Measurements from ENCODE around the gene DUSP14. TPM values are rescaled to one million over a fixed set of nuclear protein-coding genes. Genes with fewer than 3 reads are reported as not detected.

DUSP14 gene
- total and polyA plus RNA-seq, 2 experiments from 2014 or later, result 36.7 to 38.7 TPM

DNA sequence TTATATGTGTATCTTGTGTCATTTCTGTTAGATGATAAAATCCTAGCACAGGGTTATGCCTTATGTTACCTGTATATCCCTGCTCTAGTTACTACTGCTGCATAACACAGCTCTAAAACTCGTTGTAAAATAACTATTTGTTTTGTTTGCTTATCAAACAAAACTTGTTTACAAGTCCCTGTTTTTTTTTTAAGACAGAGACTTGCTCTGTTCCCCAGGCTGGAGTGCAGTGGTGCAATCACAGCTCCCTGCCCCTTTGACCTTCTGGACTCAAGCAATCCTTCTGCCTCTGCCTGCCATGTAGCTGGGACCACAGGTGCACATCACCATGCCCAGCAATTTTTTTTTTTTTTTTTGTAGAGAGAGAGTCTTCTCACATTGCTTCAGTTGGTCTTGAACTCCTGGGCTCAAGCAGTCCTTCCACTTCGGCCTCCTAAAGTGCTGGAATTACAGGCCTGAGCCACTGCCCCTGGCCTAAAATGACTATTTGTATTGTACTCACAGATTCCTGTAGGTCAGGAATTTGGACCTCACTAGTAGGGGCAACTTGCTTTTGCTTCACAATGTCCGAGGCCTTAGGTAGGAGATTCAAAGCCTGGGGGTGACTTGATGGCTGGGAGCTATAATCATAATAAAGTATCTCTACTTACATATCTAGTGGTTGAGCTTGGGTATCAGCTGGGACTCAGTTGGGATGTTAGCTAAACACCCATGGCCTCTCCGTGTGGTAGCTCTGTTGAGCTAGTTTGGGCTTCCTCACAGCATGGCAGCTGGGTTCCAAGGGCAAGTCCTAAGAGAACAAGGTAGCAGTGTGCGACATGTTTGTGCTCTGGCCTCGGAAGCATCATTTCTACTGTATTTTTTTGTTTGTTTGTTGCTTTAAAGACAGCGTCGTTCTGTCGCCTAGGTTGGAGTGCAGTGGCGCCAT is 12.6 kb downstream of the DUSP14 start (continued):
- TF ChIP-seq, protein P1, sequence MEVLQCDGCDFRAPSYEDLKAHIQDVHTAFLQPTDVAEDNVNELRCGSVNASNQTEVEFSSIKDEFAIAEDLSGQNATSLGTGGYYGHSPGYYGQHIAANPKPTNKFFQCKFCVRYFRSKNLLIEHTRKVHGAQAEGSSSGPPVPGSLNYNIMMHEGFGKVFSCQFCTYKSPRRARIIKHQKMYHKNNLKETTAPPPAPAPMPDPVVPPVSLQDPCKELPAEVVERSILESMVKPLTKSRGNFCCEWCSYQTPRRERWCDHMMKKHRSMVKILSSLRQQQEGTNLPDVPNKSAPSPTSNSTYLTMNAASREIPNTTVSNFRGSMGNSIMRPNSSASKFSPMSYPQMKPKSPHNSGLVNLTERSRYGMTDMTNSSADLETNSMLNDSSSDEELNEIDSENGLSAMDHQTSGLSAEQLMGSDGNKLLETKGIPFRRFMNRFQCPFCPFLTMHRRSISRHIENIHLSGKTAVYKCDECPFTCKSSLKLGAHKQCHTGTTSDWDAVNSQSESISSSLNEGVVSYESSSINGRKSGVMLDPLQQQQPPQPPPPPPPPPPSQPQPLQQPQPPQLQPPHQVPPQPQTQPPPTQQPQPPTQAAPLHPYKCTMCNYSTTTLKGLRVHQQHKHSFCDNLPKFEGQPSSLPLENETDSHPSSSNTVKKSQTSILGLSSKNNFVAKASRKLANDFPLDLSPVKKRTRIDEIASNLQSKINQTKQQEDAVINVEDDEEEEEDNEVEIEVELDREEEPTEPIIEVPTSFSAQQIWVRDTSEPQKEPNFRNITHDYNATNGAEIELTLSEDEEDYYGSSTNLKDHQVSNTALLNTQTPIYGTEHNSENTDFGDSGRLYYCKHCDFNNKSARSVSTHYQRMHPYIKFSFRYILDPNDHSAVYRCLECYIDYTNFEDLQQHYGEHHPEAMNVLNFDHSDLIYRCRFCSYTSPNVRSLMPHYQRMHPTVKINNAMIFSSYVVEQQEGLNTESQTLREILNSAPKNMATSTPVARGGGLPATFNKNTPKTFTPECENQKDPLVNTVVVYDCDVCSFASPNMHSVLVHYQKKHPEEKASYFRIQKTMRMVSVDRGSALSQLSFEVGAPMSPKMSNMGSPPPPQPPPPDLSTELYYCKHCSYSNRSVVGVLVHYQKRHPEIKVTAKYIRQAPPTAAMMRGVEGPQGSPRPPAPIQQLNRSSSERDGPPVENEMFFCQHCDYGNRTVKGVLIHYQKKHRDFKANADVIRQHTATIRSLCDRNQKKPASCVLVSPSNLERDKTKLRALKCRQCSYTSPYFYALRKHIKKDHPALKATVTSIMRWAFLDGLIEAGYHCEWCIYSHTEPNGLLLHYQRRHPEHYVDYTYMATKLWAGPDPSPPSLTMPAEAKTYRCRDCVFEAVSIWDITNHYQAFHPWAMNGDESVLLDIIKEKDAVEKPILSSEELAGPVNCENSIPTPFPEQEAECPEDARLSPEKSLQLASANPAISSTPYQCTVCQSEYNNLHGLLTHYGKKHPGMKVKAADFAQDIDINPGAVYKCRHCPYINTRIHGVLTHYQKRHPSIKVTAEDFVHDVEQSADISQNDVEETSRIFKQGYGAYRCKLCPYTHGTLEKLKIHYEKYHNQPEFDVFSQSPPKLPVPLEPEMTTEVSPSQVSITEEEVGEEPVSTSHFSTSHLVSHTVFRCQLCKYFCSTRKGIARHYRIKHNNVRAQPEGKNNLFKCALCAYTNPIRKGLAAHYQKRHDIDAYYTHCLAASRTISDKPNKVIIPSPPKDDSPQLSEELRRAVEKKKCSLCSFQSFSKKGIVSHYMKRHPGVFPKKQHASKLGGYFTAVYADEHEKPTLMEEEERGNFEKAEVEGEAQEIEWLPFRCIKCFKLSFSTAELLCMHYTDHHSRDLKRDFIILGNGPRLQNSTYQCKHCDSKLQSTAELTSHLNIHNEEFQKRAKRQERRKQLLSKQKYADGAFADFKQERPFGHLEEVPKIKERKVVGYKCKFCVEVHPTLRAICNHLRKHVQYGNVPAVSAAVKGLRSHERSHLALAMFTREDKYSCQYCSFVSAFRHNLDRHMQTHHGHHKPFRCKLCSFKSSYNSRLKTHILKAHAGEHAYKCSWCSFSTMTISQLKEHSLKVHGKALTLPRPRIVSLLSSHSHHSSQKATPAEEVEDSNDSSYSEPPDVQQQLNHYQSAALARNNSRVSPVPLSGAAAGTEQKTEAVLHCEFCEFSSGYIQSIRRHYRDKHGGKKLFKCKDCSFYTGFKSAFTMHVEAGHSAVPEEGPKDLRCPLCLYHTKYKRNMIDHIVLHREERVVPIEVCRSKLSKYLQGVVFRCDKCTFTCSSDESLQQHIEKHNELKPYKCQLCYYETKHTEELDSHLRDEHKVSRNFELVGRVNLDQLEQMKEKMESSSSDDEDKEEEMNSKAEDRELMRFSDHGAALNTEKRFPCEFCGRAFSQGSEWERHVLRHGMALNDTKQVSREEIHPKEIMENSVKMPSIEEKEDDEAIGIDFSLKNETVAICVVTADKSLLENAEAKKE (CRISPR knock-in tag; IDR thresholded peaks at IDR 0.05), result no peak
- TF ChIP-seq REST (IDR thresholded peaks at IDR 0.05; ENCODE audit: unreplicated experiment), result no peak
- TF ChIP-seq, protein P2, sequence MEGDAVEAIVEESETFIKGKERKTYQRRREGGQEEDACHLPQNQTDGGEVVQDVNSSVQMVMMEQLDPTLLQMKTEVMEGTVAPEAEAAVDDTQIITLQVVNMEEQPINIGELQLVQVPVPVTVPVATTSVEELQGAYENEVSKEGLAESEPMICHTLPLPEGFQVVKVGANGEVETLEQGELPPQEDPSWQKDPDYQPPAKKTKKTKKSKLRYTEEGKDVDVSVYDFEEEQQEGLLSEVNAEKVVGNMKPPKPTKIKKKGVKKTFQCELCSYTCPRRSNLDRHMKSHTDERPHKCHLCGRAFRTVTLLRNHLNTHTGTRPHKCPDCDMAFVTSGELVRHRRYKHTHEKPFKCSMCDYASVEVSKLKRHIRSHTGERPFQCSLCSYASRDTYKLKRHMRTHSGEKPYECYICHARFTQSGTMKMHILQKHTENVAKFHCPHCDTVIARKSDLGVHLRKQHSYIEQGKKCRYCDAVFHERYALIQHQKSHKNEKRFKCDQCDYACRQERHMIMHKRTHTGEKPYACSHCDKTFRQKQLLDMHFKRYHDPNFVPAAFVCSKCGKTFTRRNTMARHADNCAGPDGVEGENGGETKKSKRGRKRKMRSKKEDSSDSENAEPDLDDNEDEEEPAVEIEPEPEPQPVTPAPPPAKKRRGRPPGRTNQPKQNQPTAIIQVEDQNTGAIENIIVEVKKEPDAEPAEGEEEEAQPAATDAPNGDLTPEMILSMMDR (conservative IDR thresholded peaks at IDR 0.05; ENCODE audit: low read depth in 2 of 2), result no peak
- no peak for TF ChIP-seq POLR2AphosphoS5 (IDR thresholded peaks at IDR 0.05; ENCODE audit: low read depth)
- TF ChIP-seq NANOG (IDR thresholded peaks at IDR 0.05; ENCODE audit: borderline replicate concordance), result no peak

All from GM23338 (cell line).